ENCODE measurements around the gene MGLL. TPM values are rescaled to one million over a fixed set of nuclear protein-coding genes. Genes with fewer than 3 reads are reported as not detected.

MGLL gene
- total RNA-seq, 1 donor from 2014 or later, result 10.3 TPM

DNA sequence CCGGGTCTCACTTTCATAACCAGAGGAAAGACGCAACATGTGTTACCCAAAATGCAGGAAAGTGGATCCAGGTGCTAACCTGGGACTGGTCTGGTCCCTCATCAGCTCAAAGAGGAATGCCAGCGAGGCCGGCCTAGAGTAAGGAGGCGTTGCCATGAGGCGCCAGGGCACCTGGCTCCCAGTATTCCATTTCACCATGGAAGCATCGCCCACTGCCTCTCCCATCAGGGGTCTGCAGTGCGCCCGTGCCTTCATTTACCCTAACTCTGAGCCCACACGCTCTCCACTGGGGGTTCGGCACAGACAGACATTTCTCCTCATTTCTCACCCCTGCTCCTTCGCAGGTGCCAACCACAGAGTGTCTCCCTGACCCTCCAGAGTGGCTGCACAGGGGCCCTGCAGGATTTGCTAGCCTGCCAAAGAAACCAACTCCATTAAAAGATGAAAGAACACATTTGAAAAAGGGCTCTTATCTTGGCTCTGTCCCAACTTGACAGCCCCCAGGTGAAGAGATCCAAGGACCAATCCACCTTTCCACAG lies 88.1 kb downstream of the MGLL start:
- H3K27me3 Mint-ChIP-seq (ENCODE audit: unreplicated experiment), result peaks cover 6% of the 10 kb centered on the region
- H3K9me3 Mint-ChIP-seq (ENCODE audit: unreplicated experiment), result no peaks in the 10 kb centered on the region
- H3K4me1 Mint-ChIP-seq (ENCODE audit: low read depth, unreplicated experiment), result peaks cover 30% of the 10 kb centered on the region
- TF ChIP-seq, protein P1, sequence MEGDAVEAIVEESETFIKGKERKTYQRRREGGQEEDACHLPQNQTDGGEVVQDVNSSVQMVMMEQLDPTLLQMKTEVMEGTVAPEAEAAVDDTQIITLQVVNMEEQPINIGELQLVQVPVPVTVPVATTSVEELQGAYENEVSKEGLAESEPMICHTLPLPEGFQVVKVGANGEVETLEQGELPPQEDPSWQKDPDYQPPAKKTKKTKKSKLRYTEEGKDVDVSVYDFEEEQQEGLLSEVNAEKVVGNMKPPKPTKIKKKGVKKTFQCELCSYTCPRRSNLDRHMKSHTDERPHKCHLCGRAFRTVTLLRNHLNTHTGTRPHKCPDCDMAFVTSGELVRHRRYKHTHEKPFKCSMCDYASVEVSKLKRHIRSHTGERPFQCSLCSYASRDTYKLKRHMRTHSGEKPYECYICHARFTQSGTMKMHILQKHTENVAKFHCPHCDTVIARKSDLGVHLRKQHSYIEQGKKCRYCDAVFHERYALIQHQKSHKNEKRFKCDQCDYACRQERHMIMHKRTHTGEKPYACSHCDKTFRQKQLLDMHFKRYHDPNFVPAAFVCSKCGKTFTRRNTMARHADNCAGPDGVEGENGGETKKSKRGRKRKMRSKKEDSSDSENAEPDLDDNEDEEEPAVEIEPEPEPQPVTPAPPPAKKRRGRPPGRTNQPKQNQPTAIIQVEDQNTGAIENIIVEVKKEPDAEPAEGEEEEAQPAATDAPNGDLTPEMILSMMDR (IDR thresholded peaks at IDR 0.05; ENCODE audit: partially characterized antibody, unreplicated experiment), result no peak
- no peak overlapping the region for H3K27ac Mint-ChIP-seq (ENCODE audit: unreplicated experiment)
- no peaks in the 10 kb centered on the region for H3K36me3 Mint-ChIP-seq (ENCODE audit: unreplicated experiment)
- no peak for DNase-seq
- no peak overlapping the region for H3K4me3 Mint-ChIP-seq (ENCODE audit: unreplicated experiment)

DNA sequence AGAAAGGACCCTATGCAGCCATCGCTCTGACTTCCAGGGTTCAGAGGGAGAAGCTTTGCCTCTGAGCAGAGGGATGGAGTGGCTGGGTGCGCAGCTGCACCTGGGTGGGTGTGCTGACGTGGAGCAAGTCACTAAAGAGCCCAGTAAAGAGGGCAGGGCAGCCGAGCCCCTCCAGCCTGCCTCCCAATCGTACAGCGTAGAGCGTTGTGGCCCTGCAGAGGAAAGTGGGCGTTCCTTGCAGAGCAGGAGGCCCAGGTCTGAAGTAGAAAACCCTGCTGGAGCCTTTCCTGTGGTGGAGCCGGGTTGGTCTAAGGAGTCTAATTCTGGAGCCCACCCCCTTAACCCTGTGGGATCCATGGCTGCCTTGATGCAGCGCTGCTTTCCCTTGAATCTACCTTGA lies 88.5 kb downstream of the MGLL start:
- H3K4me3 Mint-ChIP-seq (ENCODE audit: unreplicated experiment), result no peak overlapping the region

GRCh38 chr3:127732879-127733350 lies 89.4 kb downstream of the MGLL start:
- Mint-ChIP-seq H3K27me3 (ENCODE audit: unreplicated experiment) (peaks cover 6% of the 10 kb centered on the region), H3K4me3 (ENCODE audit: unreplicated experiment) (no peak overlapping the region), H3K9me3 (ENCODE audit: unreplicated experiment) (no peaks in the 10 kb centered on the region), H3K36me3 (ENCODE audit: unreplicated experiment) (no peaks in the 10 kb centered on the region), H3K4me1 (ENCODE audit: low read depth, unreplicated experiment) (peaks cover 33% of the 10 kb centered on the region), H3K27ac (ENCODE audit: unreplicated experiment) (no peak overlapping the region)
- no peak for DNase-seq
- TF ChIP-seq, protein P1 (IDR thresholded peaks at IDR 0.05; ENCODE audit: partially characterized antibody, unreplicated experiment), result no peak

More for the DNA sequence above, 88.5 kb downstream of the MGLL start:
- Mint-ChIP-seq H3K27me3 (ENCODE audit: unreplicated experiment) (peaks cover 6% of the 10 kb centered on the region), H3K36me3 (ENCODE audit: unreplicated experiment) (no peaks in the 10 kb centered on the region), H3K4me1 (ENCODE audit: low read depth, unreplicated experiment) (peaks cover 30% of the 10 kb centered on the region), H3K9me3 (ENCODE audit: unreplicated experiment) (no peaks in the 10 kb centered on the region), H3K27ac (ENCODE audit: unreplicated experiment) (no peak overlapping the region)
- TF ChIP-seq, protein P1 (IDR thresholded peaks at IDR 0.05; ENCODE audit: partially characterized antibody, unreplicated experiment), result no peak
- DNase-seq, result no peak

- H3K27me3 Mint-ChIP-seq (ENCODE audit: unreplicated experiment), result peaks cover 6% of the 10 kb centered on the region
- TF ChIP-seq, protein P1 (IDR thresholded peaks at IDR 0.05; ENCODE audit: partially characterized antibody, unreplicated experiment), result no peak
- peaks cover 33% of the 10 kb centered on the region for H3K4me1 Mint-ChIP-seq (ENCODE audit: low read depth, unreplicated experiment)
- H3K27ac Mint-ChIP-seq (ENCODE audit: unreplicated experiment), result no peak overlapping the region
- H3K4me3 Mint-ChIP-seq (ENCODE audit: unreplicated experiment), result no peak overlapping the region
- DNase-seq, result no peak
- no peaks in the 10 kb centered on the region for H3K9me3 Mint-ChIP-seq (ENCODE audit: unreplicated experiment)
- no peaks in the 10 kb centered on the region for H3K36me3 Mint-ChIP-seq (ENCODE audit: unreplicated experiment)
Observed at GRCh38 chr3:127732303-127732702, 90.0 kb downstream of the MGLL start.

GRCh38 chr3:127731546-127732289 lies 90.6 kb downstream of the MGLL start:
- Mint-ChIP-seq H3K9me3 (ENCODE audit: unreplicated experiment) (no peaks in the 10 kb centered on the region), H3K27ac (ENCODE audit: unreplicated experiment) (no peak overlapping the region), H3K4me1 (ENCODE audit: low read depth, unreplicated experiment) (peaks cover 33% of the 10 kb centered on the region), H3K4me3 (ENCODE audit: unreplicated experiment) (no peak overlapping the region), H3K27me3 (ENCODE audit: unreplicated experiment) (peaks cover 6% of the 10 kb centered on the region), H3K36me3 (ENCODE audit: unreplicated experiment) (no peaks in the 10 kb centered on the region)
- DNase-seq, result peak; percentile 1
- TF ChIP-seq, protein P1 (IDR thresholded peaks at IDR 0.05; ENCODE audit: partially characterized antibody, unreplicated experiment), result no peak

All from glutamatergic neuron (in vitro differentiated cells).